ENCODE data around the gene GP9.

Gene GP9

DNA sequence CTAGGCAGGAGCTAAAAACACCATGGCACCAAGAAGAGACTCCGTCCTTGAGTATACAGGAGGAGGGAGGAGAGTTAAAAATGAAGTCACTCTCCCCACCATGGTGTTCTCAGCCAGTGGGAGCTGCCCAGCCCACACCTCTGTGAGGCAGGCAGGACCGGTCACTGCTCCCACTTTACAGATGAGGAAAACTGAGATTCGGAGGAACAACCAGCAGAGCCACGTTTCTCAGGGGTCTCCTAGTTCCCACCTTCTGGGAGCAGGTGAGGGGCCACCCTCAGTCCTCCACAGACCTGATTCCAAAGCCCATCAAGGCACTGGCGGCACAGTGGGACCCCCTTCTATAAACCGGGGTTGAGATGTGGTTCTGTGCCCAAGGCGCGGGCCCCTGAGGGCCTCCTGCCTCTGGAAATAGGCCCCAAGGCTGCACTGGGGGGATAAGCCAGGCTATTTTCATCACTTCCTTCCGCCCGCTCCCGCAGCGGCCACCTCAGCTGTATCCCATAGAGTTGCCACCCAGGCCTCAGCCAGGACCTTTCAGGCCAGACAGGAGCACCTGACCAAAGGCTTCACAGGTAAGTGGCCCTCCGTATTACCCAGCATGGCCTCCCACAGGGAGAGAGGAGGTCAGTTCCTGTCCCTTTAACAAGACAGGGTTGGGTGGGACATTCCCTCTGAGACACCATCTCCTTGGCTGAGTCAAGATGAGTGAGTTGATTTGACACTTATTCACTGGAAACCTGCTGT, at the start of gene GP9:
TSS of gene GP9 (plus strand) at position 504 of the 747 bp plus-strand sequence. CDS start 961 bp downstream, outside the sequence.
- no peak for DNase-seq

DNA sequence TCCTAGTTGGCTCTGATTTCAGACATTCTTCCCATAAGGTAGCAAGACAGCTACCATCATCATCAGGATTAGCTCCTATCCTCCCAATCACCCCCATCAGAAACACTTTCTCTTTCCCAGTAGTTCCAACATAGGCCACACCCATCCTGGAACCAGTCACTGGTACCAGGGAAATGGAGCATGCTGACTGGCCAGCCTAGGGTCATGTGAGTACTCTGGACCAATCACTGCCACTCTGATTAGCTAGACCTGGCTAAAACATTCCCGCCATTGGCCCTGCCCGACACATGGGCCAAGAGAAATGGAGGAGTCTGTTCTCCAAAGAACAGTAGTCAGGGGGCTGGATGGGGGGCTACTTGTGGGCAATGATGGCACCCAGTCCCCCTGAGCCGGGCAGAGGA, 47.1 kb upstream of the GP9 start:
- DNase-seq: no peak

DNA sequence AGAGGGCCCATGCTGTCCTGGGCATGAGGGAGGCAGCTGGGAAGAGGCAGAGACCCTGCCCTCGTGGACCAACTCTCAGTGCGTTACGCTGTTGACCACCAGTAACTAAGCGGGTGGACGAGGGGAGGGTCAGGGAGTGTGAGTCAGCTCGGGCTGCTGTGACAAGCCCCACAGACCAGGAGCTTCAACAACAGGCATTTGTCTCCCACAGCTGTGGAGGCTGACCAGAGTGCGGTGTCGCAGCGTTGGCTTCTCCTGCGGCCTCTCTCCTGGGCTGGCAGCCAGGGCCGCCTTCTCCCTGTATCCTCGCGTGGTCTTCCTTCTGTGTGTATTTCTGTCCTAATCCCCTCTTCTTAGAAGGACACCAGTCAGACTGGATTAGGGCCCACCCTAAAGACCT, 46.4 kb upstream of the GP9 start:
- no peak for DNase-seq

DNA sequence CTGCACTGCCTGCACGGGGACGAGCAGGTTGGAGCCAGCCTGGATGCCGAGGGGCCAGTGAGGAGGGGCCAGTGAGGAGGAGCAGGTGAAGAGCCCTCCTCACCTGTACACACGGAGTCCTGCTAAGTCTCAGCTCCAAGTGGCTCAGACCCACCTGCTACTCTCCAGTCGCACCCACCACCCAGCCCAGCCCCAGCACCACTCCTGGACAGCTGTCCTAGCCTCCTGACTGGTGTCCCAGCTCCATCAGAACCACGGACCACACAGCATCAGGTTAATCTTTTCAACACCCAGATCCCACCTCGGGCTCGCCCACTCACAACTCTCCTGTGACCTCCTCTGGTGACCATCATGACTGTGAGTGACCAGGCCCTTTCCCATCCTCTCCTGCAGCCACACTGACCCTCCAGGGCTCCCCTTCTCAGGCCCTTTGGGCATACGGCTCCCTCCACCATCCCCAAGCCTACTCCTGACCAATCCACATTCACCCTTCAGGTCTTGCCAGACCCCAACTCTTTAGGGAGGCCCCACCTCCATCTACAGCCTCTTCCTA, 45.7 kb upstream of the GP9 start:
- DNase-seq: no peak

DNA sequence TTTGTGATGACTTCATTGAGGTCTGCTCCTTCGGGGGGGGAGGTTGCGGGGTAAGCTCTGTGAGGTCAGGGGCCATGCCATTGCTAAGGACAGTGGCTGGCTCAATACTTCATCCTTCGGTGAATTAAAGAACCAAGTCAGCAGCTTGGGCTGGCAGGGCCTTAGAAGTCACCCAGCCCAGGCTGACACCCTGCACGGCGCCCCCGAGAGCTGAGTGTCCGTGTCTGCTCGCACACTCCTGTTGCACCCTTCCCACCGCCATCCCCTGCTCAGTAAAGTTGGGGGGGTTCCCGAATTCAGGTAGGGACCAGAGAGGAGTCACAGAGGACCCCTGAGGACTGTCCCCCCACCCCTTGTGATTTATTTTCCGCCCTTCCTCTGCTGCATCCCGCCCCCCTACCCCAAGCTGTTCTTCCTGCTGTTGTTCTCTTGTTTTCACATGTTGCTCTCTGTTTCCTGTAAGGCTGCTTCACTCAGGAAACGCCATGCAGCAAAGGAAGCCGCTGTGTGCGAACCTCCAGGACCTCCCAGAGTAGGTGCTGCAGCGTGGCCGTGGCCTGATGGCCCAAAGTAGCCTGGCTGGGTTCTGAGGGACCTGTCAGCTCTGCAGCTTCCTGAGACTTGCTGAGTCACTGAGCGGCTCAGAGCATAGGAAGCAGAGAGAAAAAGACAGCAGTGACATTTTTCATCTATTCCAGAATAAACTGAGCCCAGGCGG, 45.0 kb upstream of the GP9 start:
- DNase-seq: no peak

DNA sequence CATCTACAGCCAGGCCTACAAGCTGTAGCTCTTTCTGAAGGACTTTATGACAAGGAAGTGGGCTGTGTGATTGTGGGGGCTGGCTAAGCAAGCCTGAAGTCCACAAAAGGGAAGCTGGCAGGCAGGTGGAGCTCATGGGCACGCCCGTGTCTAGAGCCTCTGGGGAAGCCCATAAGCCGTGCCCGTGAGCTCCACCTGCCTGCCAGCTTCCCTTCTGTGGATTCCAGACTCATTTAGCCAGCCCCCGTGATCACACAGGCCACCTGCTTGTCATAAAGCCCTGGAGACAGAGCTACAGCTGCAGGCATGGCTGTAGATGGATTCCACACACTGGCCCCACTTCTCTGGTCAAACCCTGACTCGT, 44.2 kb upstream of the GP9 start:
- peak in 1 of 2 donors; percentile 37 for DNase-seq

DNA sequence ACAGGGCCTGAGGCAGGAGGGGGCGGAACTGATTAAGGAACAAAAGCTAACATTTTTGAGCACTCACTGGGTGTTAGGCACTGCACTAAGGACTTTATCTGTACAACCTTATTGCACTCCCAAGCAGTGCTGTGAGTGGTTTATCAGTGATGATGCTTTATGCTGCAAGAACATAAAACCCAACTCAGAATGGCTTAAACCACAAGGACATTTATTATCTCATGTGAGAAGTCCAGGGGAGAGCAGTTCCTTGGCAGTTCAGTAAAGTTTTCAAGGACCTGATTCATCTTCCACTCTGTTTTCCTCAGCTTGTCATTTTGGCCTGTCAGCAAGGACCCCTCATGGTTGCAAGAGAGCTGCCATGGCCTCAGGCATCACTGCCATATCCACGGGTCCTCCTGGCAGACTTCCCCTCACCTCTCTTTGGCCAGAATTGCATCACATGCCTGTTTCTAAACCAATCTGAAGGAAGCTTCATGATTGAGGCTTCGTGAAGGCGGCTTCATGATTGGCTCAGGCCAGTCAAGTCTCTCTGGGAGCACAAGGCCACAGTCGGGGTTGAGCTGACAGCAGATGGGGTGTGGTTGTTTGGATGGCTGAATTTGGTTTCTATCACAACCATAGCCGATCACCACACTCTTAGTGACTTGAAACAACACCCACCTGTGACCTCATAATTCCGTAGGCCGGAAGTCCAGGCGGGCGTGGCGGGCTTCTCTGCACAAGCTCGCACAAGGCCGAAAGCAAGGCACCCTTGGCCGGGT, 43.7 kb upstream of the GP9 start:
- no peak for DNase-seq

DNA sequence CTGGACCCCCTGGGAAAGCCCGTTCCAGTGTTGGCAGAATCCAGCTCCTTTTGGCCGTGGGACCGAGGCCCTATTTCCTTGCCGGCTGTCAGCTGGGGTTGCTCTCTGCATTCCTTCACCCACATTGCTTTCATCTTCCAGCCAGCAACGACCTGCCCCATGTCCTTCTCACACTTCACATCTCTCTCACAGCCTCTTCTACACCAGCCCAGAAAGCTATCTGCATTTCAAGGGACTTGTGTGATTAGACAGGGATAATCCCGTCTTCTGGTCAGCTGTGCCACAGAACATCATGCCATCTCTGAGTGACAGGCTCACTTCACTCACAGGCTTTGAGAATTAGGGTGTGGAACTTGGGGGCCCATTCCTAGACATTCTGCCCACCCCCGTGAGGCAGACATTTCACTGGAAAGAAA, 43.1 kb upstream of the GP9 start:
- DNase-seq: no peak

DNA sequence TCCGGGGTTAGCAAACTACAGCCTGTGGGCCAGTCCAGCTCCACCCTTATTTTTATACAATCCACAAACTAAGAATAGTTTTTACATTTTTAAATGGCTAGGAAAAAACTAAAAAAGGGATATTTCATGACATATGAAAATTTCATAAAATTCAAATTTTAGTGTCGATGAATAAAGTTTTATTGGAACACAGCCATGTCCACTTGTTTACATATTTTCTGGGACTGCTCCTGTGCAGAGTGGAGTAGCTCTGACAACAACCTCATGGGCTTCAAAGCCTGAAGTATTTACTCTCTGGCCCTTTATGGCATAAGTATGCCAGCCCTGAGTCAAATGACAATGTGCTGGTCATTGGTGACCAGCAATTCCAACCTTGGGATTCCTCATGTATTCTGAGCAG, 42.3 kb upstream of the GP9 start:
- no peak for DNase-seq

DNA sequence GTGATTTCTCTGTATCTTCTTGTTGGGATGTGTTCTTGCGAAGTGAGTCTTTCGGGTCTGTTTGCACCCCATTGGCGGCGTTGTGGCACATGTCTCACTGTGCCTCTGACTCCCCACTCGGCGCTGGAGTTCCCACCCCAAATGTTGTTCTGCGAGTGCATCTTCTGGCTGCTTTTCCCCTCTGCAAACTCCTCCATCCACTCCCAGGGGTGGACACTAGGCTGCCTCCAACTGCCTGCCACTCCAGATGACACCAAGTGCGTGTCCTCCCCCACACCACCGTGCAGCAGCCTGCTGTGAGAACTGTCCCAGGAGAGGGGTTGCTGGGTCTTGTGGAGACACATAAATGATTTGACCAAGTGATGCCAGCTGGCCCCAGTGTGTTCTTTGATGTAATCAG, 41.8 kb upstream of the GP9 start:
- no peak for DNase-seq

DNA sequence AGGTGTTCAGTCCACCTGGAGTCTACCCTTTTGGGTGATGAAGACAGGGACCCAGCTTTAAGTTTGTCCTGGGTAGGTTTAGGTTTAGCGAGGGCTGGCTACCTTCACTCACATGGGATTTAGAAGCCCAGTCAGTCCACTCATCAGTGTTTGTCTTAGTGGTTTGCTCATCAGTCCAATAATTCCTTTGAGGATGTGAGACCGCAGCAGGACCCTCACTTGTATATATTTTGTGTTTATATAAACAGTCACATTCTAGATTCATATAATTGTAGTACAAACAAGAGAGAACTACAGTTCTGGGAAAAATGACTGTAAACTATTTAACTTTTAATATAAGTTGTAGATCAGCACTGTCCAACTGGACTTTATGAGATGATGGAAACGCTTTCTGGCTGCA, 41.3 kb upstream of the GP9 start:
- no peak for DNase-seq

DNA sequence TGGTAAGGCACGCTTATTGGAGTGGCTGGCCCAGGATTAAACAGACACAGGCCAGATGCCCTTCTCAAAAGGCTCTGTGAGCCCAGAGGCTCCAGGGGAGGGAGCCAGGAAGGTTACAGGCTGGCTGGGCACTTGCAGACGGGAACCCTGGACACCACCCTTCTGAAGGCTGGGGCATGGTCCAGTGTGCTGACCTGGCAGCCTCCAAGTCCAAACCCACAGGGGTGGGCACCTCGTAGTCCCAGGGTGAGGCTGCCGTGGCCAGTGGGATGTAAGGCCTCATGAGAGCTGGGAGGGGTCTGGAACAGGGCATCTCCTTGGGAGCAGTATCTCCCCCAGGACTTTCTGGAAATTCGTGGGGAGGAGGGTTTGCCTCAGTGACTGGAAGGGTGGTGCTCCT, 39.9 kb upstream of the GP9 start:
- DNase-seq: no peak

DNA sequence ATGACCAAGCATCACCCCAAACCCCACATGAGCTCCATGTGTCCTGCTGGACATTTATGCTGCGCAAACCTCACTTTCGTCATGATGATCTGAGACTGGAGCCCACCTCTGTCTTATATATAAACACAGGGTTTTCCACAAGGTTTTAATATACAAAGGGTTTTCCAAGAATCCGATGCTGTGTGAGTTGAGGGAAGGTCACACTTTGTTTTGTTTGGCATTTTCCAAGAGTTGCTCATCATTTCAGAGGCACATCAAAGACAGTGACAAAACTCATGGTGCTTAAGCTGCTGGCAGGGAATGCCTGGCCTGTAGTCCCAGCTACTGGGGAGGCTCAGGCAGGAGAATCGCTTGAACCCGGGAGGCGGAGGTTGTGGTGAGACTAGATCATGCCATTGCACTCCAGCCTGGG, 39.4 kb upstream of the GP9 start:
- DNase-seq: no peak

DNA sequence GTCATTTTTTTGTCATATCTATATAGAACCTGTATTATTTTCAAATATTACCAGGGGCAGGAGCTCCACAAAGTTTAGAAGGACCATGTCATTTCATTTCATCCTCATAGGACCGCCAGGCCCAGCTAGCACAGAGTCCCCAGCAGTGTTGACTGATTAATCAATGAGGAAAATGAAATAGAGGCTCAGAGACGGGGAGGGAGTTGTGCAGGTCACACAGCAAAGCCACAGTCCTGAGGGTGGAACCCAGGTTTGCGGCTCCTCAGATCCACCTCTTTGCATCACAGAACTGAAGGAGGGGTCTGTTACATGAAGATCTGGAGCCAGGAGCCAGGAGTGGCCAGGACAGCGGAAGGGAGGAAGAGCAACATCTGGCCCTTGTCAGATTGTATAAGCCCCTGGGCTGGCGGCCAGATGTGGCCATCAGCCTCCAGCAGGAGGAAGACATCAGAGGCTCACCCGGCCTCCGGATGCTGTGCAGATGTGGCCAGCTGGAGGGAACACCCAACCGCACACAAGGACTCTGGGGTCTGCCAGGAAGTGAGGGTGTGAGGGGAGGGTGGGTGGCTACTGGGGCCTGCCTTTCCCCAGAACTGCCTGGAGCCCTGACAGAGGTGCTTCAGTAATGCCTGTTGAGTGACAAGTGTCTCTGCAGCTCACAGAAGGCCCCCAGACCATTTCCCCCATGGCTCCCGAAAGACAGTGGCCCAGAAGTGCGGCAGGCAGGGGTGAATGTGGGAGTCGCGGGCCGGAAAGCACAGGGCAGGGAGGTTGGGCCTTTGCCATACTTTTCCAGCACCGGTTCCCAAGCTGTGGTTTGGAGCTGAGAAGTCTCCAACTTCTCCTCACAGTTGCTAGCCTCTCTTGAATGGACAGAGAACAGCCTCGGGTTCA, 38.2 kb upstream of the GP9 start:
- no peak for DNase-seq

DNA sequence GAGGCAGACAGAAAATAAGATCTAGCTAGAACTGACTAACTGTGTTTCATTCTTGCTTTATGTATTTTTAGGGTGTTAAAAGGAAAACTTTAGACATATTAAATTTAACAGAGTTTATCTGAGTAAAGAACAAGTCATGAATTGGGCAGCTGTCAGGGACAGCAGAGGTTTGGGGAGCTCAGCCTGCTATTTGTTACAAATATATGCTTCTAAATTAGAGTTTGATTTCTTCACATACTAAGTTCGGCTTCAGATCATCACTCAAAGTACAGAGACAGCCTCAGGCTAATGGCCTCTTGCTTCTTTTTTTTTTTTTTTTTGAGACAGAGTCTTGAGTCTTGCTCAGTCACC, 37.6 kb upstream of the GP9 start:
- no peak for DNase-seq

DNA sequence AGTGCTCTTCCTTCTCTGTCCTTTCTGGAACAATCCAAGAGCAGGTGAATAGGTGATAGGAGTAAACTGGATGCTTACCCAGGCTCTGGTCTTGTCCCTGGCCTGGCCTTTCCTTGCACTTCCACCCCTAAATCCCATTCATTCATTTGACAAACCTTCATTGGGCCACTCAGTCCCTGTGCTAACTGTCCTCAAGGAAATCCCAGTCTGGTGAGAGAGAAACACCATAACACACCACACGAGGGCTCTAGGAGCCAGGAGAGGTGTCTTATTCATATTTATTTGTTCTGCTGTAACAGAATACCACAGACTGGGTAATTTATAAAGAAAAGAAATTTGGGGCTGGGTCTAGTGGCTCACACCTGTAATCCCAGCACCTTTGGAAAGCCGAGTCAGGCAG, 36.7 kb upstream of the GP9 start:
- no peak for DNase-seq

DNA sequence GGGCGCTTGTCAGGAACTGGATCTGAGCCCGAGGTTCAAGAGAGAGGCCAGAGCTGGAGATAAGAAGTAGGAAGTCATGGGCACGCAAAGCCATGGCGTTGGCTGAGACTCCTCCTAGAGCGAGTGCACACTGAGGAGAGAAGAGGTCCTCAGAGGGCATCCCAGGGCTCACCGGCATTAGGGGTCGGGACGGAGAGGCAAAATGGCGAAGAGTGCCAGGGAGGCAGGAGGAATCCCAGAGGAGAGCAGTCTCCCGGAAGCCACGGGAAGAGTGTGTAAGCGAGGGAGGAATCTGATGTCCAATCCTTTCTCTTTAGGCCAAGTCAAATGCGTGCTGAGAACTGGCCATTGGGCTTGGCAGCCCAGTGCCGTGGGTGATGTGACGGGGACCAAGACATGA, 35.5 kb upstream of the GP9 start:
- DNase-seq: no peak

DNA sequence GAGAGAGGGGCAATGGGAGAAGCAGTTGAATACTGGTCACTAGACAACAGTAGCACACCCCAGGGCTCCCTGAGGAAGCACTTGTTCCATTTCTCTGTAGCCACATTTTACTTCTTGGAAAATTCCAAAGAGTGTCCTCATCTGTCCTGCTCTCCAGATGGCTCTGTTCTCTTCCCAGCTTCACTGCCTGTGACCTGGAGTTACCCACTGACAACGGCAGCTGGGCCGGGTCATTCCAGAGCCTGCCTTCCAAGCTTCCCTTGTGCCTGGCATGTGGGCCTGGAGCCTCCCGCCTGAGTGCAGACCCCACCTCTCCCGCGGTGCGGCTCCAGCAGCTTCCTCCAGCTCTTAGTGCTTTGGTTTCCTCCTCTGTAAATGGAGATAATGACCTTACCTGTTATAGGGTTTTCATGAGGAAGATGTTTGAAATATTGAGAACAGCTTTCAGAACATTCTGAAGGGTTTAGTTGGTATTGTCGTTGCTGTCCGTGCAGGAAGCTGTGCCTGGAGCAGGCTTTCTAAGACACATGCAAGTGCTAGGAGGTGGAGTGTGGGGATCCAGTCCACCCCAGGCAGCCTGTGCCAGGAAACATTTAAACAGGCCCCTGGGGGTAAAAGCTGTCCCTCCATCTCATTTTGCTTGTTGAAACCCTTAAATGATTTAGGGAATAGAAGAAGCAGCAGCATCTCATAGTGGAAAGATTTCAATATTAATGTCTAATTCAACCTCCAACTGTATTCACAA, 34.7 kb upstream of the GP9 start:
- no peak for DNase-seq

DNA sequence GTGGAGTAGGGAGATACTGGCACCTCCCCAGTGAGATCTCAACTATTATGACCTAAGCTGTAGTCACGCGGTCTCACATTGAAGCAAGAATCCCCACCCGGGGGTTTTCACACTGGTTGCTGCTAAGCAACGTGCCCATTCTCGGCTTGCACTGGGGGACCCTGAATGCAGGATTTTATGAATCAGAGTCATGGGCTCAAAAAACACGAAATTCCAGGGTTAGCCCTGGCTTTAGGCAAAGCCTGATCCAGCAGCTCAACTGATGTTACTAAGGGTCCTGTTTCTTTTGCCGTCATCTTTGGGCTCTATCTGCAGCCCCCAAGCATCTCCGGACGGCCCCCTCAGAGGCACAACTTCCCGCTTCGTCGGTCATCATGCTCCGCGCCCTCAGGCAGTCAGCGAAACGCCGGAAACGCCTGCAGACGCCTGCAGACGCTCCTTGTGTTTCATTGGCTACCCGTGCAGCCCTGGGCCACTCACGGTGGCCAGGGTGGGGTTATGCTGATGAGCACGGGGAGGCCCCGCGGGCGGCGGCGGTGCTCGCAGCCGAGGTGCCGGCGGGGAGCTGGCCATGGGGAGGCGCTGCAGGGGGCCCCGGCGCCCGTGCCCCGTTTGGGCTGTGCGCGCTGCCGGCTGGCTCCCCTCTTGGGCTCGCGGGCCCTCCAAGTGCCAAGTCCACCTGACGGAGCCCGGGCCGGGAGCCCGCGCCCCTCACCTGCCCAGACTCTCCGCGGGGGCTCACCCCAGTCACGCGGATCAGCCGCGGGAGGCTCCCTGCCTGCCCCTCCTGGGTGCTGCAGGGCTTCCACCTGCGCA, 33.6 kb upstream of the GP9 start:
- peak; percentile 84 to 90 for DNase-seq

DNA sequence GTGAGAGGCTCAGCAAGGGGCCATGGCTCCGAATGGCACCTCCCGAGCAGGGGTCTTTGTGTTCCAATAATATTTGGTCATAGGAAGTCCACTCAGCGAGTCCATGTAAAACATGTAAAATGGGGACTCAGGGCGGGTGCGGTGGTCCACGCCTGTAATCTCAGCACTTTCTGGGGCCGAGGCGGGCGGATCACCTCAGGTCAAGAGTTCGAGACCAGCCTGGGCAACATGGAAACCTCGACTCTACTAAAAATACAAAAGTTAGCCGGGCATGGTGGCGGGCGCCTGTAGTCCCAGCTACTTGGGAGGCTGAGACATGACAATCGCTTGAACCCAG, 33.1 kb upstream of the GP9 start:
- no peak for DNase-seq

DNA sequence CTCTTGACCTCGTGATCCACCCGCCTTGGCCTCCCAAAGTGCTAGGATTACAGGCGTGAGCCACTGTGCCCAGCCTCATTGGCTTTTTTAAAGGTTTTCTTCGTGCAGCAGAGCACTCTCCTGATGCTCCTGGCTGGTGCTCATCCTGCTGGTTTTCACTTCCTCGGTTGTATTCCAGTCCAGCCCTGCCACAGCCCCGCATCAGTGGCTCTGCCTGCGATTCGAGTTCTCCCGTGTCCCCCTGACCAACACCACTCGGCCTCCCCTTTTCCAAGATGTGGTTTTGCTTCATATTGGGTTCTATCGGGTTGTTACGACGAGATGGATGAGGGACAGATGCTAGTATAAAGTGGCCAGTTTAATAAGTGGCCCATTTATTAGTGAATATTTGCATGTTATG, 31.7 kb upstream of the GP9 start:
- DNase-seq: no peak
